ENCODE results near the gene HIVEP2. TPM values are rescaled to one million over a fixed set of nuclear protein-coding genes. Genes with fewer than 3 reads are reported as not detected.
A peak's percentile ranks its signal among the peaks of the same experiment; 100 is the strongest.

Gene HIVEP2
- total and polyA plus RNA-seq, 12 donors: 5.4 to 27.6 (median 16.4) TPM

- Histone ChIP-seq H3K9me3 (replicated peaks in 1 of 3) (no peaks in the 10 kb centered on the region), H3K36me3 (replicated peaks in 1 of 2) (no peaks in the 10 kb centered on the region), H3K27me3 (no peaks in the 10 kb centered on the region), H3K4me3 (no peak overlapping the region), H3K4me1 (replicated peaks in 1 of 2) (no peaks in the 10 kb centered on the region), H3K27ac (no peak overlapping the region)
- no peak for DNase-seq
- intact Hi-C loops (cut with DNase I): no loop called here
- TF ChIP-seq CTCF (IDR thresholded peaks at IDR 0.05): no peak
- no peak for TF ChIP-seq POLR2A (IDR thresholded peaks at IDR 0.05)
- 57 to 66% (median 61%) methylated on average over 2 of the region's 2 CpGs for WGBS, 4 donors
These were observed 30.6 kb downstream of the HIVEP2 start for GRCh38 chr6:142914369-142914768.

- intact Hi-C loops (cut with DNase I): no loop called here
- 82 to 91% (median 86%) methylated on average over 10 of the region's 10 CpGs for WGBS, 4 donors
- no peak for TF ChIP-seq POLR2A (IDR thresholded peaks at IDR 0.05)
- TF ChIP-seq CTCF (IDR thresholded peaks at IDR 0.05): no peak
- H3K9me3 ChIP-seq (replicated peaks in 1 of 3): no peaks in the 10 kb centered on the region
- no peaks in the 10 kb centered on the region for H3K36me3 ChIP-seq (replicated peaks in 1 of 2)
- H3K27me3 ChIP-seq: no peaks in the 10 kb centered on the region
- DNase-seq: peak in 1 of 7 donors; percentile 24
- no peak overlapping the region for H3K4me3 ChIP-seq
- H3K27ac ChIP-seq: no peak overlapping the region
- H3K4me1 ChIP-seq (replicated peaks in 1 of 2): no peaks in the 10 kb centered on the region
These were observed 31.4 kb downstream of the HIVEP2 start for GRCh38 chr6:142913511-142914047.

GRCh38 chr6:142913036-142913510, 31.9 kb downstream of the HIVEP2 start:
- Histone ChIP-seq H3K27ac (no peak overlapping the region), H3K27me3 (no peaks in the 10 kb centered on the region), H3K36me3 (replicated peaks in 1 of 2) (no peaks in the 10 kb centered on the region), H3K4me1 (replicated peaks in 1 of 2) (no peaks in the 10 kb centered on the region), H3K9me3 (replicated peaks in 1 of 3) (no peaks in the 10 kb centered on the region), H3K4me3 (no peak overlapping the region)
- no peak for TF ChIP-seq CTCF (IDR thresholded peaks at IDR 0.05)
- no peak for TF ChIP-seq POLR2A (IDR thresholded peaks at IDR 0.05)
- intact Hi-C loops (cut with DNase I): no loop called here
- no peak for DNase-seq
- 79 to 88% (median 85%) methylated on average over 5 of the region's 5 CpGs for WGBS, 4 donors

GRCh38 chr6:142912125-142912524, 32.9 kb downstream of the HIVEP2 start:
- no peaks in the 10 kb centered on the region for H3K27me3 ChIP-seq
- no peaks in the 10 kb centered on the region for H3K9me3 ChIP-seq (replicated peaks in 1 of 3)
- H3K4me3 ChIP-seq: no peak overlapping the region
- intact Hi-C loops (cut with DNase I): no loop called here
- no peak for TF ChIP-seq POLR2A (IDR thresholded peaks at IDR 0.05)
- no peak for TF ChIP-seq CTCF (IDR thresholded peaks at IDR 0.05)
- H3K36me3 ChIP-seq (replicated peaks in 1 of 2): no peaks in the 10 kb centered on the region
- DNase-seq: no peak
- H3K4me1 ChIP-seq (replicated peaks in 1 of 2): no peaks in the 10 kb centered on the region
- H3K27ac ChIP-seq: no peak overlapping the region
- 84 to 87% (median 86%) methylated on average over 4 of the region's 4 CpGs for WGBS, 4 donors
